GM19438 (cell line): ENCODE data around the gene RBM24.

ENCODE experiments used
- ATAC-seq: cut with Tn5 transposase; IDR thresholded peaks from one replicate; pipeline ENCODE4 v1.9.1; 2021; ENCODE audit warnings: low read depth; ENCODE audit not compliant: unreplicated experiment

Gene RBM24

DNA sequence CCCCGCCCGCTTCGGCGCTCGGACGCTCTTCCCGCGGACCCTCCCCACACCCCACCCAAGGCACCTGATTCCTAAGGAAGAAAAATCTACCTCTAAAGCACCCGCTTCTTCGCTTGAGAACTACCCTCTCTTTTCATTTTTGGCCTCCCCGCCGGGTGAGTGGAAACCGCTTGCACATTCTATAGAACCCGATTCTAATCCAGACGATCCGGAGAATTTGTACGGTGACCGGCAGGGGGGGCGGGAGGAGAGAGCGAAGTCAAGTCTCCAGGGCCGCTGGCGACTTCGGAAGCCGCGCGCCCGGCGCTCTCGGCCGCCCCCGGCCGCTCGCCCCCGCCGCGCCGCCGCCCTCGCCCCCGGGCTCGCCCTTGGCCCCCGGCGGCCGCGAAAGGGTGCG, at the start of gene RBM24:
Gene RBM24 (plus strand): TSS at position 262 of the 397 bp plus-strand sequence. CDS start 221 bp downstream, outside the sequence.
- no peak for ATAC-seq

DNA sequence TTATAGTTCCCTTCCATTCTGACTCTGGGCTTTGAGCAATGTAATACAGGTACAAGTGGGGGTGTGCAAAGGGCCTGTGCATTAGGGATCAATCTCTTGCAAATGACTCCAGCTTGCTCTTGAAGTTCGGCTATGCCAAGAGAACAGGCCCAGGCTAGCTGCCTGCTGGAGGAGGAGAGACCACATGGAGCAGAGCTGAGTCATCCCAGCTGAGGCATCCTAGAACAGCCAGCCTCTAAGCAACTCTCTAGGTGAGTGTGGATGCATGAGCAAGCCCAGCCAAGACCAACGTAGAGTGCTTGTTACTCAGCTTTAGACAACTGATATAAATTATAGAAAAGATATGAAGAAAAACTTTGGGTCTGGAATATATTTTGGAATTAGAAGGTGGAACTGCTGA, 47.6 kb upstream of the RBM24 start:
- no peak for ATAC-seq

DNA sequence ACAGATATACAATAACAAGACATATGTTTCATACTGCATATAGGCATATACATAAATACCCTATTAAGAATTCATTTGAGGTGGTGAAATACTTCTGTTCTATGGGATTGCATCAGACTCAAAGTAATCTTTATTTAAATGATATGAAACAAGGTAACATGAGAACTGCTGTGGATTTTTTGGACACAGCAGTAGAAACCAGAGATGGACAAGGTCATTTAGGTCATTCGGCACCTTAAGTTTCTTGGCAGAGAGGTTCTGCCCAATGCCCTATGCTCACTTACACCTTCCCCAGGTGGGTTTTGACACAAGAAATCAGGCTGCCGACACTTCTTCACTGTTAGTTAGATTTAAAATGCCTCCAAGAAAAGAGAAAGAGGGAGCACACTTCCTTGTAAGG, 43.9 kb upstream of the RBM24 start:
- no peak for ATAC-seq

DNA sequence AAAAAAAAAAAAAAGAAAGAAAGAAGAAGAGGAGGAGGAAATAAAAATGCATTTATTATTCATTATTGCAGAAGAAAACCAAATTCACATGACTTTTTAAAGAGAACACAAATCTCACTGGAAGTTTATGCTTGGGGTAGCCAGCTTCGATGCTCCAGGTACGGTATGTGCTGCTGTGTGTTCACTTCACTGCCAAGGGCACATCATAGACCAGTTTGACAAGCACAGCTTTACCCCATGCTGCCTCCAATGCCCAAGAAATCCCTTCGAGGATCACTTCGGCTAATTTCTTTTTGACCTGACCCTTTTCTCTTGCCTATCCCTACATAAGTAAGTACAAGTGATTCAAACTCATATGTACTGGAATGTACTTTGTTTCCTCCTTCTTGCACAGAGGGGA, 41.9 kb upstream of the RBM24 start:
- ATAC-seq: no peak

DNA sequence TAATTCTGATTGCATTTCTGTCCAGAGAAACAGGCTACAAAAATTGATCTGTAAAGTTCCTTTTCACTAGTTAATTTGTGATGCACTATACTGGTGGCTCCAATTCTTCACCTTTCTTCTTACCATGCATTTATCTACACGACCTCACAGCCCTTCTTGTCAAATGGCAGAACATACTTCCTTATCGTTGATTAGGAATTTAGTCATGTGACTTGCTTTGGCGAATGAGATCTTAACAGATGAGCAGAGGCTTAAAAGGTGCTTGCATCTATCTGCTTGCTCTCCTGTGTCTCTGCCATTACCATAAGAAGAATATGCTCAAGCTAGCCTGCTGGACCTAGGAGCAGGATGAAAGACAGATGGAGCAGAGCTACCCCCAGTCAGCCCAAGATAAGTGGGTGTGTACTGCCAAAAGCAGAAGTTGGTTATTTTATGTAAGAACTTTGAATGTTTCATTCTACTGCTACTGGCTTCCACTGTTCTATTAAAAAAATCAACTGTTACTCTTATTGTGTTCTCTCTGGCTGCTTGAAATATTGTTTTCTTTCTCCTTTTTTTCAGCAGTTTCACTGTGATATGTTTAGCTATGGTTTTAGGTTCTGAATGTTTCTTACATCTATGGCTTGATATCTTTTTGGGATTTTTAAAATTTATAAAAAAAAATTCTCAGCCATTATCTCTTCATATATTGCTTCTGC, 40.2 kb upstream of the RBM24 start:
- no peak for ATAC-seq

DNA sequence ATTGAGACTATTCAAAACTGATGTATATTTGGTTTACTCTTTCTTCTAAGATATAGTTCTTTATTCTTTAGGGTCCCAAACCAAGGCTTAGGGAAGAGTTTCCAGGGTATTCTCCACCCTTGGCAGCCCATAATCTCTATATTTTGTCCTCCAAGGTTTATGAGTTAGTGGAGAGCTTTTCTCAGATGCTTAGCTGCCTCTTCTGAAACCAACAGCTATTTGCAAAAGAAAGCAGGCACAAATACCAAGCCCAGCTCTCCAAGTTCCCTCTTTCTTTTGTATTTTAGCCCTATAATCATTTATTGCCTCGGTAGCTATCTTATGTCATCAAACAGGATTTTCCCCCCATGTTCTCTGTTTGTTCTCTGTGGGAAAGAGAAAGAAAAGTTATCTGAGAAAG, 39.1 kb upstream of the RBM24 start:
- ATAC-seq: no peak

DNA sequence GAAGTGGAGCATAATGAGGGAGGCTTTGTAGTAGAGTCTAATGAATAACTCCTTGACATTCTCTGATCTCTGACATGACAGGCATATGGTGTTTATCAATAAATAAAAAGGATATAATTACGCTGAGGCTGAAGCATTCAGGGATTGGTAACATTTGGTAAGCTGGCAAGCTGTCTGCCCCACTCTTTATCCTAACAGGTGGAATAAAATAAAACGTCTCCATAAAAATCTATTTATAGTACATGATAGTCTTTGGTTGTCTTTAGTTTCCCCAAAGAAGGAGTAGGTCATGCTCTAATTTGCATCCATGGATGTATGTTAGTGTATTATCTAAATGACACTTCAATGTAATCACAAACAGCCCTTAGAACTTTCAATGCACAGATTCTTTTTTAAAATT, 30.9 kb upstream of the RBM24 start:
- no peak for ATAC-seq

DNA sequence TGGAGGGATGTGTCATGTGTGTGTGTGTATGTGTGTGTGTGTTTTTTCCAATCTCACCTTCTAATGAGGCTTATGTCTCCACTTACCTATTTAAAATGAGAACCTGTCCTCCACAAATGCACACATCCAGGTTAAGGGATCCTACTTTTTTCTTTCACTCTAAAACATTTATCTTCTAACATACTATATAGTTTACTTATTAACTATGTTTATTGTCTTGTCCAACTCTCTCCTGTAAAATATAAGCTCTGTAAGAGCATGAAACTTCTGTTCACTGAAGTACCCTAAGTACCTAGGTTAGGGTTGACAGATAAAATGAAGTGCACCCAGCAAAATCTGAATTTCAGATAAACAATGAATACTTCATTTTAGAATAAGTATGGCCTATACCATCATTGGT, 29.2 kb upstream of the RBM24 start:
- no peak for ATAC-seq

DNA sequence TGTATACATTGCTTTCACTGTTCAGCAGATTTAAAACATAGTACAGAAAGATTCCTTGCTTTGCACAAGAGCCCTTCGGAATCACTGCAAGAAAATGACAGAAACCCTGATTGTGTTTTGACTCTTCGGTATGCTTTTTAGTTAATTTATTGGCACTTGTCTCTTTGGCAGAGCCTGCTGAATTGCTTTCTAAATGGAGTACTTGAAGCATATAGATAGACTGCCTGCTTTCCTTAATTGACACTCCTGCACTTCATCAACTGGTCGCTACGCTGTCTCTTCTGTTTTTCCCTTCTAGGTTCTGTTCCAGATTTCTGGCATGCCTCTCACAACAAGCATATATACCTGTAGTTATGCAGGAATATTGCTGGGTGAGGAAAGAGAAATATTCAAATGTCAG, 22.4 kb upstream of the RBM24 start:
- no peak for ATAC-seq

DNA sequence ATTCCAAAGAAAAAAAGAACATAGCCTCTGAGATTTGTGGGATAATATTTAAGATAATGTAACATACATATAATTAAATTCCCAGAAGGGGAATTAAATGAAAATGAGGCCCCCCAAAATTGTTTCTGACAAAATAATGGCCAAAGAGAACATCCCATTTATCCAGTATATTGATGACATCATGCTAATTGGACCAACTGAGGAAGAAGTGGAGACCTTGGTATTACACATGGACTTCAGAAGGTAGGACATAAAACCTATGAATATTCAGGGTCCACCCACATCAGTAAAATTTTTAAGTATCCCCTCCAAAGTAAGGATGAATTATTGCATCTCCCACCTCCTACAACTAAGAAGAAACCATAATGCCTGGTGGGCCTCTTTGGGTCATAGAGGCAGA, 15.6 kb upstream of the RBM24 start:
- ATAC-seq: no peak

DNA sequence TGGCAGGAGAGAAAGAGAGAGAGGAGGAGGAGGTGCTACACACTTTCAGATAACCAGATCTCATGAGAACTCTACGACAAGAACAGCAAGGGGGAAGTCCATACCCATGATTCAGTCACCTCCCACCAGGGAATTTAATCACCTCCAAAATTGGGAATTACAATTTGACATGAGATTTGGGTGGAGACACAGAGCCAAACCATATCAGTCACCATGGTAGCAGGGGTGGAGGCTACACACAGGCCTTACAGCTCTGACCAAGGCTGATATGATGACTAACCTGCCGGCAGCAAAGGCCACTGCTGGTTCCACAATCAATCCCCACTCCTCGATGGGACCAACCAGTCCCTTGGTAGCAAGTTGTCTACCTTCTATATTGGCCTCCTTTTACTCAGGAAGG, 13.6 kb upstream of the RBM24 start:
- no peak for ATAC-seq

DNA sequence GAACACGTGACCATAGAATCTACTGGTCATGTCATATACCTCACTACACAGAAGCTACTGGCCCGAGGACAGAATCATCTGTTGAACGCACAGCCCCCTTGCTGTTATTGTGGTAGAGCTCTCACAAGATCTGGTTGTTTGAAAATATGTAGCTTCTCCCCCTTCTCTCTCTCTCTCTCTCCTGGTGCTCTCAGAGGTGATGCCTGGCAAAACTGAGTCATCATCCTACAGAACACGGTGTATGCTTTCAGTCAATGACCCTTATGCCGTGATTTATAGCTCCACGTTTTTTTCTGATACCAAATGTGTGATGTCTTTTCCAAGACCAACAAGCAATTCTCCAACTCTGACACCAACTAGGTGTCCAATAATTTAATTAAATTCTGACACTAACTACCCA, 13.0 kb upstream of the RBM24 start:
- ATAC-seq: no peak

DNA sequence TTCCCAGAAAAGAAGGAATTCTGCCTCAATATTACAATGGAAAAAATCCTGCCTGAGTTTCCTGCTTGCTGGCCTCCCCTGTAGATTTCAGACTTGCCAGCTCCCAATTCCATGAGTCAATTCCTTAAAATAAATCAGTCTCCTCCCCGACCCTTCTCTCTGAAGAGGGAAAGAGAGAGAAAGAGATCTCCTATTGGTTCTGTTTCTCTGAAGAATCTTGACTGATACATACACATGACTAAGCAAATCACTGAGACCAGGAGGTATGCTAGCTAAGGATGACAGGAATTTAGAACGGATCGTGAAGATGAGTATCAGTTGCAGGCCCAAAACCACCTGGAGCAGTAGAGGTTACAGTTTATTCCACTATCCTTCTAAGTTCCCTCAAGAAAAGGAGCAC, 11.3 kb upstream of the RBM24 start:
- no peak for ATAC-seq

DNA sequence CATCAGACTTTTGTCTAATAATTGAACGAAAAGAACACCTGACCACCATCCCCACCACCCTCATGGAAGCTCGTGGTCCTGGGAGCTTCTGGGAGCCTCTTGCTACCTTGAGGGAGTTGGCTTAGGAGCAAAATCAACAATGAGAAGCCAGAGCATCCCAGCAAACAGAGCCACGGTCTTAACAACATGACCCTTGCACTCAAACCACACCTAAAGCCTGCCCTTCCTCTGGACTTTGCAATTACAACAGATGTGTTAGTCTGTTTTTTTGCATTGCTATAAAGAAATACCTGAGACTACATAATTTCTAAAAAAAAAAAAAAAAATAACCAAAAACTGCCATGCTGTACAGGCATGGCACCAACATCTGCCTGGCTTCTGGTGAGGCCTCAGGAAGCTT, 9.5 kb upstream of the RBM24 start:
- ATAC-seq: no peak

DNA sequence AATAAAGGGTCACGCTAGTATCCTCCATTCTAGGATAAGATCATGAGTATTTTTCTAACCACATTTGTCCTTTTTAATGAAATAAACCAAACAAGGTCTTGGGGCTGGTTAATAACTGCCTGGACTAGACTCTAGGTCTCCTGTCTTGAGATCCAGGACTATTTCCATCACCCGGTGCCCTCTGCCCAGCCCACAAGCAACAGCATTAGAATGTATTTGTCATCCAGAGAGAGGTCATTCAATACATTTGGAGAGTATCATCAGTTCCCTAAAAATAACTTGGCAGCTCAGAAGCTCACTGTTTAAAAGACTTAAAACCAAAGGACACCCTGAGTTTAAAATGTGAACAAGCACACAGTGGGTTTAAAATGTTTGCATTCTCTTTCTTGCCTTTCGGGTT, 4.4 kb upstream of the RBM24 start:
- no peak for ATAC-seq

DNA sequence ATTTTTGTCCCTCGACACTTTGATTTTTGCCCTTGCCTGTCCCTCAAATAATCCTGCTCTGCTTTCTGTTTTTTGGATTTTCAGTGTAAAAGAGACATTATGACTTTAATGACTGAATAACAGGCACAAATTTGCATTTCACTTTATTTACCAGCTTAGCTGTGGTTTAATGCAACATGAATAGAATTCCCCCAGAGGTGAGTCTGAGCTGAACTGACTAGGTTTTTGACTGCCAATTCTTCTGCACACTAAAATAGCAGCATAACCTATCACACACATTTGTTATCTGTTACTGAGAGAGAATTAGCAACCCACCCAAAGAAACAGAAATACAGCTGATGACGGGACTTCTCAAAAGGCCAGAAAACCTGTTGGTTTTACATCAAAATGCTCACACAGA, 3.9 kb upstream of the RBM24 start:
- no peak for ATAC-seq

DNA sequence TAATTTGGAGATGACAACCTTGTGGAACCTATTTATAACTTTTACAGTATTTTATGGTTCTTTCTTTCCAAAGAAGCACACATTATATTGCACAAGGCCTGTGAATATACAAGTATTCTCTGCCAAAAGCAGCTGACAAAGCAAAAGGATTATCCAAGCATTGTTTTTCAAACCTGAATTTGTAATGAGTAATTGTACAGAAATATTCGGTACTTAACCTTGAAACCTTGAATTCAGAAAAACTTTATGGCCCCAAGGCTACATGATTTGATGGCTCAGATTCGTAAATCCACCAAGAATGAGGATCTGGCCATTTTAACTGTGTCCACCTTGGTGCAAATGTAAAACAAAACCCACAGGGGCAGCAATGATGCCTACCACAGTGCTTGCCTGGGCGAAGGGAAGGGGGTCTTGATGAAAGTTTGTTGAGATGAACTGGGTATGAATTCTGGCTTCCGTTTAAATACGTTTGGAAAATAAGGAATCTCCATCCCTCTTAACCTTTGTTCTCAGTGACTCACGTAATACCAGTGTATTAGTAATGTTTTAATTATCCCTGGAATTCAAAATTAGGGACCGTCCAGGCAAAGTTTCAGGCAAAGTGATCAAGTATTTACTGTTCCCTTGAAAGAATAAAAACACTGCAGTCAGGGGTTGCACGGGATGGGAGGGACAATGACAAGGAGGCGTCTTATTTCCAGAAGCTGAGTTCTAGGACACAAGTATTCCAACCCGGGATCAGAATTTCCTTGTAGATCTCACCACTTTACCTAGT, 2.7 kb upstream of the RBM24 start:
- ATAC-seq: no peak

DNA sequence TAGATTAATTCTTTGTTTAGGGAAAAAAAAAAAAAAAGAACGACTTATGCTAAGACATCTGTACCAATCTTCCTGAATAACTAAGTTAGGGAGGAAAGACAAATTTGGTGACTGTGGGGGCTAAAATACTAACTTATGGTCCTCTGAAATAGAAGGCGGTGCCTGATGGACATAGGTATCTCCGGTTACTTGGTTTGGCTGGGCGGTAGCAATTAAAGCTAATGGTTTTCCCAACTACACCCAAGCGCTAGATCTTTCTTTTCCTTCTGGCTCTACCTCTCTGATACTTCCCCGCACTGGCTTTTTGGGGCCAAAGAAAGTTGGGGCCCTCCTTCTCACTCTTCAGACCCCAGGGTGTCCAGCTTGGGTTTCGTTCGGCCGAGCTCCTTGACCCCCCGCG, 1.0 kb upstream of the RBM24 start:
- ATAC-seq: no peak

DNA sequence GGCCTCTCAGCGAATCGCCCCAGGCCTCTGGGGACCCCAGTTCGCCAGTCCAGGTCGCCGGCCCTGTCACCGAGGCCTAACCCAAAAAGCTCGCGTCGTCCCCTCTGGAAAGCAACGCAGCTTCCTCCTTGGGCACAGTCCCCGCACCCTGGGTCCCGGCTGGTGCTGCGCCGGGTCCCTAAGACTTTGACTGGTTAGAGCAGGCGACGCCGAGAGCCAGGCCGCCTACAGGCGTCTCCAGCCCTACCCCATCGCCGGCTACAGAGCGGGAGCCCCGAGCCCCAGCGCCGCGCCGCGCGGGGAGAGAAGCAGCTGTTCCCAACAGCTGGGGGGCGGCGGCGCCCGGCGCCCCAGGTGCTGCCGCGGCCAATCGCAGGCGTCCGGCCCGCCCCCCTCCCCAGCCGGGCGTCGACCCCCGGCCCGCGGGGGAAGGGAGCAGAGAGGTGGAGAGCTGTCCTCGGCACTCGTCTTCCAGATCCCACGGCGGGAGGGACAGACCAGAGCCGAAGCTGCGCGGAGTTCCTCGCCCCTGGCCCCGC, 540 bp upstream of the RBM24 start:
- ATAC-seq: no peak

DNA sequence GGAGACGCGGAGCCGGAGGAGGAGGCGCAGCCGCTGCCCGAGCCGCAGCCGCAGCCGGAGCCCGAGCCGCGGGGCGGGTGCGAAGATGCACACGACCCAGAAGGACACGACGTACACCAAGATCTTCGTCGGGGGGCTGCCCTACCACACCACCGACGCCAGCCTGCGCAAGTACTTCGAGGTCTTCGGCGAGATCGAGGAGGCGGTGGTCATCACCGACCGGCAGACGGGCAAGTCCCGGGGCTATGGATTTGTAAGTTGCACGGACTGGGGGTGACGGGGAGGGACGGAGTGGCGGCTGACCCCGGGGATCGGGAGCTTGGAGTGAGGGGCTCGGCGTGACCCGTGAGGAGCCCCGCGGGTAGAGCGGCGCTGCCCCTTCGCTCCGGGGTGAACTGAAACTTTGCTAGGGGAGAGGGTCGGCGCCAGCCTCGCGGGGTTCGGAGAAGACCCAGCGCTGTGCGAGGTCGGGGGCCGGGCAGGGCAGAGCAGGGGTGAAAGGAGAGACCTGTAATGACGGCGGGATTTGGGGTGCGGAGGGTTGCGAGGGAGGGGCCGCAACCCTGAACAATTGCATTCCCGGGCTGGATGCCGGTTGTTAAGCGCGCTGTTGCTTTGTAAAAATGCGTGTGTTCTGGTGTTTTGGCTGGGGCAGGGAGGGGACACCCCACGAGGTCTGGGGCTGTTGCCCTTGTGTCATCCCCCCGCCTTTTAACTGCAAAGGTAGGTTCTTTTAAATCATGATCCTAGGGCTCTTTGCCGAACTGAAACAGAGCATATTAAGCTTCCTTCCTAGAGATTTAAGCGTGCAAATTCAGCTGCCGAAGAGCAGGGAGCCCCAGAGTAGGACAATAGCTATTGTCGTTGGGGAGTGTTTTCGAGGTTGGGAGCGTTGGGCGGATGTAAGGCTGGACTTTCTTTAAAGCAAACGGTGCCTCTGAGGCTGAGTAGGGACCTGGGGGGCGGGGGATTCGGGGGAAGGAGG, 628 bp downstream of the RBM24 start:
- no peak for ATAC-seq

DNA sequence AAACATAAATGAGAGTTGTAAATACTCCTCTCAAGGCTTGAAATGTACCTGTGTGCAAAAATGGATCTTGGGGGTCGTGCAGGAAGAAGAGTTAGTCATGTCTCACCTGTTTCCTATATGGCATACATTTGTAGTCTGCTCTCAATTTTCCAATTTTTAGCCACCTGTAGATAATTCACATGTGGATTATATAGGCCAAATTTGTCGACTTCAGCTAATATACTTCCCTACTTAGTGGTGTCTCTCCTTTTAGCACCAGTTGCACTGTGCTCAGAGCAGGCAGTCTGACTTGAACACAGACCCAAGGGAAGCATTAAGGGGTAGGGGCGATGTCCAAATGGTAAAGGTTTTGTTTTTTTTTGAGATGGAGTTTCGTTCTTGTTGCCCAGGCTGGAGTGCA, 1.9 kb downstream of the RBM24 start:
- no peak for ATAC-seq
